GM21360 (cell line): ENCODE results near the gene UBE2N.
"Not testable (repeated sequence)": the region's sequence is repeated elsewhere in the genome, so short reads cannot be mapped to it uniquely, and the experiment has no call there.

ENCODE experiments used
- ATAC-seq: cut with Tn5 transposase; IDR thresholded peaks from one replicate; pipeline ENCODE4 v1.9.1; 2021; ENCODE audit warnings: mild to moderate bottlenecking, moderate library complexity; ENCODE audit not compliant: unreplicated experiment

Gene UBE2N

GRCh38 chr12:93381976-93382437 is 59.7 kb downstream of the UBE2N start:
- ATAC-seq = not testable (repeated sequence)

- ATAC-seq = no peak
Measured at GRCh38 chr12:93381161-93381975, 60.4 kb downstream of the UBE2N start.

- ATAC-seq = no peak
Measured at GRCh38 chr12:93380480-93381121, 61.1 kb downstream of the UBE2N start.

DNA sequence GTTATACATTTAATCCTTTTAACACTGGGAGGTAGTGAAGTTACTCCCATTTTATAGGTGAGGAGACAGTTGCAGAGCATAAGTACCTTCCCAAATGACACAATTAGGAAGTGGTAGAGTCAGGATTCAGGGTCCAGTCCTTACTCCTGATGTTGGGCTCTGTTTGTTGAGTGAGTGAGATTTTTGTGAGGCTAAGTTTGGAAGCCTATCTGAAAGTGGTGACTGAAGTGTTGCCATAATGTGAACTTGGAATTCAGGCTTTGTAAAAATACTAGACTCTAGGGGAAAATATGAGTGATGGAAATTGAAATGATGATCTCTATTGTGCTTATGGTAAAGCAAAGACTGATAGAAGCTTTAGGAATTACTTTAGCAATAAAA is 61.8 kb downstream of the UBE2N start:
- ATAC-seq = no peak

DNA sequence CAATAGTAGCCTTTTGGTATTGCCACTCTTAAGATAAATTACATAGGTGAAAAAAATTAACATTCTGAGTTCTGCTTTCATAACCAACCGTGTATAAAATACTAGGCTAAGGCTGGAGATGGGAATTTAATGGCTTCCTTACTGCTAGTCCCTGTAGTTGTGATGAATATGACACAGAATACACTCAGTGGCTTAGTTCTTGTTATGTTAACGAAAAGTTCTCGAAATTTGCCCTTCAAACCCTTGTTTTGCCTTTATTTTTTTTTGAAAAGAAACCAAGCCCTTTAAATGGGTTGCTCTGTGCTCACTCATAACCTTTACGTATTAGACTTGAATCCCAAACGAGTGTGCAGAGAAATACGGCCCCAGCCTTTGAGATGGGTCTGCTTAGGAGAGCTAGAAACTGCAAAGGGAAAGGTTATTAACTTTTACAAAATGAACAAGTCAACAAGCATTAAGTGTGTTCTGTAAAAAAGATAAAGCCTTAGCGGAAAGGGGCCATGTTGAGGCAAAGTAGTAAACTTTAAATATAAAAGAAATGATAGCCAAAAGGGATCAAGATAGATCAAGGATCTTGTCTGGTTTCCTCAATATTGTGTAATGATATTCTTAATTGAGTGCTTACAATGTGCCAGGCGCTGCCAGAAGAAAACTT is 62.3 kb downstream of the UBE2N start:
- ATAC-seq = no peak

DNA sequence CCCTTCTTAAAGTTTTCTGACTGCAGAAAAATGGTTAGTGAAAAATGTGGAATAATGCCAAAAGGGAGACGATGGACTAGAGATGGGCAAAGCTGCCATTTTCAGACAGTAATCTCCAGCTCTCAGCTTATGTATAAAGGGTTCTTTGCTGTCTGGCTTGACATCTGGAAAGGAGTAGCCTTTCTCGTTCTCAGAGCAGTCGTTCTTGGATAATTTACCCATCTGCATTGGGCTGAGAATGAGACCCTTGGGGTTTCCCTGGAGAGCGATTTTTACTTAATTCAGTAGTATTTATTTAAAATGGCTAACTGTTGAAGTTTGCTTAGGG is 62.8 kb downstream of the UBE2N start:
- no peak for ATAC-seq

DNA sequence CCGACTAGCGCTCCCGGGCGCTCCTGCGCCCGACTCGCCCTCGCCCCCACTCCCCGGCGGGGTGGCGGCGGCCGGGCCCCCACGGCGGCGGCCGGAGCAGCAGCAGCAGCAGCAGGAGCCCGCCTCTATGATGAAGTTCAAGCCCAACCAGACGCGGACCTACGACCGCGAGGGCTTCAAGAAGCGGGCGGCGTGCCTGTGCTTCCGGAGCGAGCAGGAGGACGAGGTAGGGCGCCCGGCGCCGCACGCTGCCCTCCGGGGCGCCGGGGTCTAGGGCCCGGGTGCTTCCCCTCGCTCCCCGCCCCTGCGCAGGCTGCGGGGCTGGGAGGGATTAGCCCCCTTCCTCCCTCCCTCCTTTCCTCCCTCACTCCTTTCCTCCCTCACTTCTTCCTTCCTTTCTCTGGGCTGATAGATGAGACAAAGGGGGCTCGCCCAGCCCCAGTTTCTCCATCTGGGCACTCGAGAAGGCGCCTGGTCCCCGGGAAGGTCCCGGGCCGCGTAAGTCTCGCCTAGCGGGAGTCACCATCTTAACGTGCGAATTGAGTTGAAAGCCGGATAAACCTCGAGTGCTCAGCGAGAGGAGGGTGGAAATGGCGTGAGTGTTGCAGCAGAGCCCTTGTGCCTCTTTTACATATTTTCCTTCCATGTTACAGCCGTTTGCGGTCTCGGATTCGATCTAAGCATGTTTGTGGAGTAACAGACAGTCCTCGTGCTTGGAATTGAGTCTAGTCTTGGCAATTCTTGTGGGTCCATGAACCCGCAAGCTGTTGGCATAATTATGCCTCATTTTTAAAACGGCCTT is 63.4 kb downstream of the UBE2N start:
- ATAC-seq = peak; percentile 28

DNA sequence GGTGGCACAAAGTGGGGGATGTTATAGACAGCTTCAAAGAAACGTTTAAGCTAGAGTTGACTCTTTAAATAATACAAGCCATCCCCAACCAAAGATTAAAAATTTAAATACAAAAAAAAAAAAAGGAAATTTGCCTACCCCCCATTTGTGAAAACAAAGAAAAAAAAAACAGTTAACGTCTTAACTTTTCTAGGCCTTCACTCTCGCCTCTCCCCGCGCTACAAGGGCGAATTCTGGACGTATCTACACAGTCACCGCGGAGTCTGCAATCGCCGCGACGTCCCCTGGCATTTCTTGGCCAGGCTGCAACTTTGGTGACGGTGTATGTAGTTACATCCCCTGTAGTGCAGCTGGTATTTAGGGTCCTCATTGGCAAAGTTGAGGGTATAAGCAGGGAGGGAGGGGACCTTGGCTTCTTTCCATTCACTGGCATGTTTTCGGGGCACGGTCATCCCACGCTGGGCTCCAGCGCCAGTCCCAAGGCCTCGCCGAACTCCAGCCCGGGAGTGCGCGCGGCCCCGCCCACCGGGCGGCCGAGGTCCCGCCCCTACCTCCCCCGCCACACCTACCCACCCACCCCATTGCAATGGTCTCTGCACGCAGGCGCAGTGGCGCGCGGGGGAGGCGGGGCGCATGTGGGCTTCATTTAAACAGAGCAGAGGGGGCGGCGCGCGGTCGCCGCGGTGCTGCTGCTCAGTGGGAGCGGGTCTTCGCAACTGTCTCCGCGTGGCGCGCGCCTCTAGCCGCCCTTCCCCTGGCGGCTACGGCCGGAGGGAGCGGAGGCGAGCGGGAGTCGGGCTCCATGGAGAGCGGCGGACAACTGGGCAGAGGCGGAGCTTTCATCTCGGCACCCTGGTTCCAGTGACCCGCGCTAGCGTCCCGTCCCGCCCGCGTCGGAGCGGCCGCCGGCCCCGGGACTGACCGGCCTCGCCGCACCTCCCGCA is 64.2 kb downstream of the UBE2N start, which contains the start of gene NUDT4:
Gene NUDT4 (plus strand): TSS at position 674 of the 944 bp plus-strand sequence. CDS start 398 bp downstream, outside the sequence.
- peak; percentile 67 for ATAC-seq

DNA sequence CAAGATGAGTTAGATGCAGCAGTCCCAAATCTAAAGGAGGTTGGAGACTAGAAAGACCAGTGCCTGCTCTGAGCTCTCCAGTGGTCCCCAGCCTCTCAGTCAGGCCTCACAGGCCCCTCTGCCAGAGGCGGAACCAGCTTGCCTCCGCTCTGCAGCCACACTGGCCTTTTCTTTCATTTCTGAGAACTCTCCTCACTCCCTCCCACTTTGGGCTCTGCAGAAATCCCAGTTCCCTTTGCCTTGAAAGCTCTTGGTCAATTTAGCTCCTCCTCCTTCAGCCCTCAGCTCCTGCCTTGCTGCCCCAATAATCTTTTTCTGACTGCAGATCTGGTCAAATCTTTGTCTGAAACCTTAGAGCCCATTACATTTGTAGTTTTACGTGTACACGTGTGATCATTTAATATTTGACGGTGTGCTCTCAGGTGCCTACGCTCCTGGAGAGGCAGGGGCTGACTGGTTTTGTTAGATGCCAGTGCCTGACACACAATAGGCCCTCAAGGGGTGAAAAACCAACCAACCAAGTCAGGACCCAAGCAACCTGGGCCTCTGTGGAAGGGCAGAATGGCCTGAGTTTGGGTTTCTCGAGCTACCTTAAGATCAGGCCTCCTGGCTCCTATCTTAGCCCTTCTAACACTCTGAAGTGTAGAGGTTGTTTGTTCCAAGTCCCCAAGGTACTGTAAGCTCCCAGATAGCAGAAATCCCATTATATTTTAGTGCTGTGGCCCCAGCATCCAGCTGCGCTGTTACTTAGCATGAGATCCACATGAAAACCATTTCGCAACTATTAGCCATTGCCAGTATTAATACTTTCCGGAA is 65.1 kb downstream of the UBE2N start:
- ATAC-seq = no peak

DNA sequence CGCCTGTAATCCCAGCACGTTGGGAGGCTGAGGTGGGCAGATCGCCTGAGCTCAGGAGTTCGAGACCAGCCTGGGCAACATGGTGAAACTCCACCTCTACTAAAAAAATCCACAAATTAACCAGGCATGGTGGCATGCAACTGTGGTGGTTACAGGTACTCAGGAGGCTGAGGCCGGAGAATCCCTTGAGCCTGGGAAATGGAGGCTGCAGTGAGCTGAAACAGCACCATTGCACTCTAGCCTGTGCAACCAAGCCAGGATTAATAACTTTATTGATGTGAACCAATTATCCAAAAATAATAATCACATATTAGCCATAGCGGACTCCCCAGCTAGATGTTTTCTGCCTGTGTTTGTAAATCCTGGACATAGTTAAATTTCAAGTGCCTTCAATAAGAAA is 65.8 kb downstream of the UBE2N start:
- ATAC-seq = no peak

DNA sequence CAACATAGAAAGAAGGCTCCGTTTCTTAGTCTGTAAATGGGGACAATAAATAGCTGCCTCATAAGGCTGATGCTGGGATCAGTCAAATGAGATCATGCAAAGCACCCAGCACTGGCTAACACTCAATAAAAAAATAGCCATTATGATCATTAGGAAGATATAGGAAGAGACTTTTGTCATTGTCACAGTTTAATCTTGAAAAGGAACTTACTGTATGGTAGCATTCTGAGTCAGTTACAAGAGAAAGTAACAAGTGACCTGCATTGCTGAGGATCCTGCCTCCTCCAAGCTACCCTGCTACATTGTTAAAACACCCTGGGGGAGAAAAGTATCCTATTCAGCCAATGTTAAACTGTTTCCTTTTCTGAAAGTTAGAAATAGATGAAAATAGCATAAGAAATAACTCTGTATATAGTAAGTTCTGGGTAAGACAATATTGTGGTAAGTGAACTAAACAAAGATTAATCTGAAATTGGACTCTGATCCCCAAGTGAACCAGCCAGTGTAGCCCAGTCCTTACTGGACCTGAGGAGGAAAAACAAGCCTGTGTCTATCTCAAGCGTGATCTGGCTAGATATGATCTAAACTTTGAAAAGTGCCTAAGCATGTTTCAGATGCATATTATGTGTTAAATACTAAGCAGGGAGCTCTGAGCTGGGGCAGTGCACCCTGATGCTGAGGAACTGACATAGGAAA is 67.6 kb downstream of the UBE2N start:
- ATAC-seq = no peak

DNA sequence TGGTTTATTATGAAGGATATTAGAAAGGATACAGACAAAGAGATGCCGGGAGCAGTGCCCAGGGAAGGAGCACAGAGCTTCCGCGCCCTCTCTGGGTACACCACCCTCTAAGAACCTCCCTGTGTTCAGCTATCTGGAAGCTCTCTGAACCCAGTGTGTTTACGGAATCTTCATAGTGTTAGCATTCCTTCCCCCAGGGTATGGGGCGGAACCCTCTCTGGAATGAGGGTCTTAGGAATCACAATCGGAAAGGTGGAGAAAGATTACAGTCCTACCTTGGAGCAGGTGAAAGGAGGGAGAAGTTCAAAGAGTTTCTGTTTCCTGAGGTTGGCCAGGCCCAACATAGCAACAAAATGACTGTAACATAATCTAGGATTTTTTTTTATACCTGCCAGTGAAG is 70.8 kb downstream of the UBE2N start:
- ATAC-seq = no peak

GRCh38 chr12:93369505-93369904 is 72.2 kb downstream of the UBE2N start:
- ATAC-seq = no peak

DNA sequence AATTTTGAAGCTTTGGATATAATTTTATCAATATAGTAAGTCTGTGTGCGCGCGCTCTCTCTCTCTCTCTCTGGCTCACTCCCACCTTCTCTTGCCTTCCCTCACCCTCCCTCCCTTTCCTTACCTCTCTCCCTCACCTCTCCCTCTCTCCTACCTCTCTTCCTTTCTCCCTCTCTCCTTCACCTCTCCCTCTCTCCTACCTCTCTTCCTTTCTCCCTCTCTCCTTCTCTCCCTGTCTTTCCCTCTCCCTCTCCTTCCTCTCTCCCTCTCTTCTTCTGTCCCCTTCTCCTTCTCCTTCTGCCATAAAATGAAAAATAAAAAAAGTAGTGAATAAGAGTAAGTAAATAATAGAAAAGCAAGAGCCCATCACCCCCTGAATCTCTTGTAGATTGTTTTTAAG is 73.0 kb downstream of the UBE2N start:
- ATAC-seq = no peak

GRCh38 chr12:93366422-93366821 is 75.3 kb downstream of the UBE2N start:
- ATAC-seq = no peak

- ATAC-seq = no peak
Measured at GRCh38 chr12:93365616-93366405, 75.9 kb downstream of the UBE2N start.

DNA sequence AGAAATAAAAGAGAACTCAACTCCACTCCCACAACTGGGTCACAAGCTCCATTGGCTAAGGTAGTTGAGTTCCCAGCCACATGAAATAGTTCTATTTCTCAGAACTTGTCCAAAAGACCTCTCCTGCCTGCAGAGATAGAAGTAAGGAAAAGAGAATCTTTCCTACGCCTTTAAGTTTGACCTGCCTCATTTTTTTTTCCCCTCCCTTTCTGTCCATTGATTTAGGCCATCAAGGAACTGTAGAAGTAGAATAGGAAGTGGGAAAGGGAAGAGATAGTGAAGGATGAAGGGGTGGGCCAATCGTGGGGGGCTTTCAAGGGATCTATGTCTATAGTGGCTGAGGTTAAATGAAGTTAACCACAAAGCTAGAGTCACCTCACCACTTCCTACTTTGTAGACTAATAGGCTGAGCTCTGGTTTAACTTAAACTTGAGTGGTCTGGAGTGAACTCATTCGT is 77.9 kb downstream of the UBE2N start:
- no peak for ATAC-seq
